Immature natural killer cell (primary cell): Measurements from ENCODE around the gene SLC22A8. TPM values are rescaled to one million over a fixed set of nuclear protein-coding genes. Genes with fewer than 3 reads are reported as not detected.
"Not testable (repeated sequence)": the region's sequence is repeated elsewhere in the genome, so short reads cannot be mapped to it uniquely, and the experiment has no call there.

Experiments used
- DNase-seq, 3 donors: peaks; one replicate each; pipeline ENCODE4 v3.0.0; 2022; ENCODE audit warnings: mixed read lengths in 1 of 3
- H3K27ac Mint-ChIP-seq, 6 donors: one replicate each; pipeline ENCODE4 v1.8.0; 2020; ENCODE audit warnings: mixed read lengths in 6 of 6, mild to moderate bottlenecking in 5 of 6, inconsistent platforms in 4 of 6, moderate library complexity in 3 of 6
- H3K27me3 Mint-ChIP-seq, 3 donors: one replicate each; pipeline ENCODE4 v1.8.0; 2020 to 2021; ENCODE audit warnings: low read depth in 3 of 3, mild to moderate bottlenecking in 3 of 3, mixed read lengths in 3 of 3, moderate library complexity in 3 of 3, inconsistent platforms in 1 of 3
- H3K36me3 Mint-ChIP-seq, 3 donors: one replicate each; pipeline ENCODE4 v1.8.0; 2020; ENCODE audit warnings: mixed read lengths in 3 of 3, inconsistent platforms in 2 of 3, mild to moderate bottlenecking in 2 of 3
- H3K4me1 Mint-ChIP-seq, 2 donors: one replicate each; pipeline ENCODE4 v1.8.0; 2020; ENCODE audit warnings: inconsistent platforms in 2 of 2, mild to moderate bottlenecking in 2 of 2, mixed read lengths in 2 of 2, moderate library complexity in 1 of 2
- H3K4me3 Mint-ChIP-seq, 5 donors: one replicate each; pipeline ENCODE4 v1.8.0; 2020; ENCODE audit warnings: mild to moderate bottlenecking in 5 of 5, mixed read lengths in 5 of 5, inconsistent platforms in 3 of 5, moderate library complexity in 3 of 5
- H3K9me3 Mint-ChIP-seq, 6 donors: one replicate each; pipeline ENCODE4 v1.8.0; 2020; ENCODE audit warnings: mild to moderate bottlenecking in 6 of 6, mixed read lengths in 6 of 6, inconsistent platforms in 4 of 6, moderate library complexity in 3 of 6
- polyA plus RNA-seq, 3 donors: library from polyadenylated mRNA; unstranded; fragments of 300-500 nt; fragmentation: Illumina TruSeq; gene quantifications; one replicate each; pipeline ENCODE4 v1.2.3, GENCODE V29; 2021

The SLC22A8 gene, protein sequence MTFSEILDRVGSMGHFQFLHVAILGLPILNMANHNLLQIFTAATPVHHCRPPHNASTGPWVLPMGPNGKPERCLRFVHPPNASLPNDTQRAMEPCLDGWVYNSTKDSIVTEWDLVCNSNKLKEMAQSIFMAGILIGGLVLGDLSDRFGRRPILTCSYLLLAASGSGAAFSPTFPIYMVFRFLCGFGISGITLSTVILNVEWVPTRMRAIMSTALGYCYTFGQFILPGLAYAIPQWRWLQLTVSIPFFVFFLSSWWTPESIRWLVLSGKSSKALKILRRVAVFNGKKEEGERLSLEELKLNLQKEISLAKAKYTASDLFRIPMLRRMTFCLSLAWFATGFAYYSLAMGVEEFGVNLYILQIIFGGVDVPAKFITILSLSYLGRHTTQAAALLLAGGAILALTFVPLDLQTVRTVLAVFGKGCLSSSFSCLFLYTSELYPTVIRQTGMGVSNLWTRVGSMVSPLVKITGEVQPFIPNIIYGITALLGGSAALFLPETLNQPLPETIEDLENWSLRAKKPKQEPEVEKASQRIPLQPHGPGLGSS
- polyA plus RNA-seq = not detected

DNA sequence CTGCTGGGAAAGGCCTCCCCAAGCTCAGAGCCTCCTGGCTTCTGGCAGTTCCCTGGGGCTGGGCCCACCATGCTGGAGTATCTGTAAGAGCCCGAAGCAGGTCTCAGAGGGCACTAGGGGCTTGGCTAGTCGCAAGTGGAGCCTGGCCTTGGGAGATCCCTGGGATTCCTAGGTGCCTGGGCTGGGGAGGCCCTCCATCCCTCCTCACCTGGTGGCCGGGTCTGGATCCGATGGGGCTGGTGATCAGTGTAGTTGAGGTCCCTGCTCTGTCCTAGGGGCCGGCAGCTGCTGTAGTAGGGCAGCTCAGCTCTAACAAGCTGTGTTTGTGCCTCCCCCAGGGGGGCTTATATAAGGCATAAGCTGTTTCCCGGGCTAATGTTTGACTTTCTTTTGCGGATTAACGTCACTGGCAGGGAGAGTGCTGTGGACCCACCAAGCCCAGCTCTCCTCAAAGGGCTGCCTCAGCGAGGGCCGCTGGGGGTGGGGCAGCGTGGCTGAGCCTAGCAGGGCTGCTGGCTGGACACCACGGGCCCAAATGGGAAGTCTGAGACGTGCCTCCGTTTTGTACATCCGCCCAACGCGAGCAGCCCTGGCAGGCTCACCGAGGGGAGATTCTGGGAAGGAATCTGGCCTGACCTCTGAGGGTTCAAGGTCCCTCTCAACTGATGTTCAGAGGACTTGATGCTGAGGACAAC lies at the start of gene SLC22A8:
Gene SLC22A8, minus strand, starts transcription at position 321 of the 695 bp plus-strand sequence. CDS start 883 bp downstream, outside the sequence.
- Mint-ChIP-seq H3K4me3 (no peak within 1 kb of the TSS), H3K27me3 (peaks cover 2 to 8% (median 5%) of the 10 kb centered on the region in 3 donors), H3K9me3 (no peaks in the 10 kb centered on the region), H3K36me3 (no peaks in the 10 kb centered on the region), H3K4me1 (no peaks in the 10 kb centered on the region), H3K27ac (no peak within 1 kb of the TSS)
- no peak for DNase-seq

DNA sequence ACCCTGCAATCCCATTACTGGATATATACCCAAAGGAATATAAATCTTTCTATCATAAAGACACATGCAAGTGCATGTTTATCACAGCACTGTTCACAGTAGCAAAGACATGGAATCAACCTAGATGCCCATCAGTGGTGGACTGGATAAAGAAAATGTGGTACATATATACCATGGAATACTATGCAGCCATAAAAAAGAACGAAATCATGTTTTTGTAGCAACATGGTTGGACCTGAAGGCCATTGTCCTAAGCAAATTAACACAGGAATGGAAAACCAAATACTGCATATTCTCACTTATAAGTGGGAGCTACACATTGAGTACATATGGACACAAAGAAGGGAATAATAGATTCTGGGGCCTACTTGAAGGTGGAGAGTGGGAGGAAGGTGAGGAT lies 30.6 kb upstream of the SLC22A8 start:
- H3K4me3 Mint-ChIP-seq, H3K9me3 Mint-ChIP-seq, H3K4me1 Mint-ChIP-seq, DNase-seq, H3K36me3 Mint-ChIP-seq, H3K27ac Mint-ChIP-seq: not testable (repeated sequence)
- H3K27me3 Mint-ChIP-seq = peaks cover 4 to 19% (median 4%) of the 10 kb centered on the region in 3 donors

DNA sequence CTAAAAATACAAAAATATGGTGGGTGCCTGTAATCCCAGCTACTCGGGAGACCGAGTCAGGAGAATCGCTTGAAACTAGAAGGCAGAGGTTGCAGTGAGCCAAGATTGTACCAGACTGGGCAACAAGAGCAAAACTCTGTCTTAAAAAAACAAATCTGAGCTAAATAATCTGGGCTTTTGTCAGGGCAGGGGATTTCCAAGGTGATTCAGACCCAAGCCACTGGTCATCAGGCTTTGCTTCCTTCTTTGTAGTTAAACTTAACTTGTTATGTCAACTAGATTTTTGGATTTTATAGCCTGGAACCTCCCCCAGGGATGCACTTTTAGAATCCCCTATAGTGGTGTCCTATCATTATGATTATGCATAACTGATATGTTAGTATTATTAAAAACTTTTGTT lies 27.0 kb upstream of the SLC22A8 start:
- Mint-ChIP-seq H3K4me1 (no peaks in the 10 kb centered on the region), H3K27me3 (peaks cover 2 to 26% (median 4%) of the 10 kb centered on the region in 3 donors), H3K27ac (no peak overlapping the region), H3K9me3 (peaks cover 0 to 4% (median 0%) of the 10 kb centered on the region in 6 donors), H3K4me3 (no peak overlapping the region), H3K36me3 (peaks cover 0 to 3% (median 0%) of the 10 kb centered on the region in 3 donors)
- DNase-seq = no peak

- no peak for DNase-seq
- Mint-ChIP-seq H3K36me3 (no peaks in the 10 kb centered on the region), H3K27ac (no peak overlapping the region), H3K9me3 (no peaks in the 10 kb centered on the region), H3K4me1 (no peaks in the 10 kb centered on the region), H3K27me3 (peaks cover 1 to 14% (median 4%) of the 10 kb centered on the region in 3 donors), H3K4me3 (no peak overlapping the region)
Observed at GRCh38 chr11:63032457-63032856, 16.8 kb upstream of the SLC22A8 start.

DNA sequence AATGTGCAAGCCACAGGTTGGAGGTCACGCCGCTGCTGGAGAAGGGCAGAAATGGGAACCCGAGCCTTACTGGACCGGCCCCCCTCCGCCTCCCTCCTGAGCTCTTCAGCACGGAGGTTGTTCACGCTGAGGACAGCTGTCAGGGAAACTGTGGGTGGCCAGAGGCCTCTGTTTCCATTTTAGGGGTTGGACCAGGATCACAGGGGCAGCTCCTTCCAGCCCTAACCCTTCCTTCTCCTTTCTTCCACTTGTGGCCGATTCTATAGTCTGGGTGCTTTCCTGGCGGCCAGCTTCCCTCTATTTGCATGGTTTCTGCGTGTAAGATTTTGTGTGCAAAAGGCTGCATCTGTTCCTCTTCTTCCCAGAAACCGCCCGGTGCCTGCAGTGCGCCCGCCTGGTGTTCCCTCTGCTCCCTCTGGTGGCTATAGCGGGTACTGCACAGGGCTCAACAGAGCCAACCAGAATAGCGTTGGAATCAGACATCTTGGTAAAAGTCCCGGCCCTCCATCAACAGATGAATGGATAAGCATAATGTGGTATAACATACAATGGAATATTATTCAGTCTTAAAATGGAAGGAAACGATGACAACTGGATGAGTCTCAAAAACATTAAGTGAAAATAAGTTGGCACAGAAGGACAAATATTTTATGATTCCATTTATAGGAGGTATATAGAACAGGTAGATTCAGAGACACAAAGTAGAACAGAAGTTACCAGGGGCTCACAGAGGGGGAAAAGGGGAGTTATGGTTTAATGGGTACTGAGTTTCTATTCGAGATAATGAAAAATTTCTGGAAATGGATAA lies 8.4 kb upstream of the SLC22A8 start:
- DNase-seq = peak; percentile 59 to 69 (median 62)
- Mint-ChIP-seq H3K27ac (no peak overlapping the region), H3K4me1 (peaks cover 0 to 6% of the 10 kb centered on the region in 2 donors), H3K27me3 (peaks cover 2 to 17% (median 4%) of the 10 kb centered on the region in 3 donors), H3K9me3 (no peaks in the 10 kb centered on the region), H3K36me3 (no peaks in the 10 kb centered on the region), H3K4me3 (no peak overlapping the region)

DNA sequence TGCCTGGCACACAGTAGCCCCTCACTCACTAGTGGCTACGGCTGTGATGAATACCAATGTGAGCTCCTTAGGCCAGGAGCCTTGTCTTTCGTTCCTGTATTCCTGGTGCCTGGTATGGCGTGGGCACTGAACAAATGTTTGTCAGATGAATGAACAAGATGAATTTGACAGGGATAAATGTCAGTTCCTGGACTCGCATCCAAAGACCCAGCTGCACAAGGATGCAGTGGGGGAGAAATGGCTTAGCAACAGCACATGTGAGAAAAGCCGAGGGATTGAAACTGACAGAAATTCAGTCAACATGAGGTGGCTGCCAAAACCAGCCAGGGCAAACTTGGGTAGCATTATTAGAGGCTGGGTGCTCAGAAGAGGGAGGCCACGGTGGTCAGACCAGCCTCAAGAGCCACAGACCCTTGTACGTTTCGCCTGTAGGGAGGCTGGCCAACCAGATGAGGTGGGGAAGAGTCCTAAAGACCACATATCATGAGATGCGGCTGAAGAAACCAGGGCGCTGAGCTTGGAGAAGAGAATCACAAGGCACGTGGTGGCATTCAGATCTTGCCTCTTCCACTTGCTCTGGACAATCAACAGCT lies 7.7 kb upstream of the SLC22A8 start:
- H3K4me3 Mint-ChIP-seq = no peak overlapping the region

DNA sequence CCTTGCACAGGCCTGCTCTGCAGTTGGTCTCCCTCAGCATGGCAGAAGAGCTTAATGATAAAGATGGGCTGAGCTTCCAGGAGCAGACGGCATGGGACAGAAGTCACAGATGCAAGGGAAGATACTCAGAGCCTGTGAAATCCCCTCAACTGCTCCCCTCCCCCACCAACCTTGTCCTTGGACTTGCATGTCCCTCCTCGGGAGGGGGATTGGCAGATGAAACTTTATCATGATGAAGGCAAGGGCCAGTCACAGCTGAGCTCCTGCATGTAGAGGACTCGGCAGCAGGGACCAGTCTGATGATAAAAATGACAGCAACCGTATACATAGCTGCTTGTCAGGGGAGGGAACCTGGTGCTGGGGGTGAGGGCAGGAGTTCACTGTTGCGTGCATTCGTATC lies 6.8 kb upstream of the SLC22A8 start:
- no peak for DNase-seq
- peaks cover 3 to 13% (median 4%) of the 10 kb centered on the region in 3 donors for H3K27me3 Mint-ChIP-seq
- H3K4me1 Mint-ChIP-seq = peaks cover 0 to 6% of the 10 kb centered on the region in 2 donors
- no peak overlapping the region for H3K27ac Mint-ChIP-seq
- H3K4me3 Mint-ChIP-seq = no peak overlapping the region
- no peaks in the 10 kb centered on the region for H3K36me3 Mint-ChIP-seq
- no peaks in the 10 kb centered on the region for H3K9me3 Mint-ChIP-seq

More for the DNA sequence above, 7.7 kb upstream of the SLC22A8 start:
- no peak overlapping the region for H3K27ac Mint-ChIP-seq
- H3K27me3 Mint-ChIP-seq = peaks cover 2 to 17% (median 5%) of the 10 kb centered on the region in 3 donors
- no peaks in the 10 kb centered on the region for H3K9me3 Mint-ChIP-seq
- H3K36me3 Mint-ChIP-seq = no peaks in the 10 kb centered on the region
- DNase-seq = no peak
- peaks cover 0 to 6% of the 10 kb centered on the region in 2 donors for H3K4me1 Mint-ChIP-seq

DNA sequence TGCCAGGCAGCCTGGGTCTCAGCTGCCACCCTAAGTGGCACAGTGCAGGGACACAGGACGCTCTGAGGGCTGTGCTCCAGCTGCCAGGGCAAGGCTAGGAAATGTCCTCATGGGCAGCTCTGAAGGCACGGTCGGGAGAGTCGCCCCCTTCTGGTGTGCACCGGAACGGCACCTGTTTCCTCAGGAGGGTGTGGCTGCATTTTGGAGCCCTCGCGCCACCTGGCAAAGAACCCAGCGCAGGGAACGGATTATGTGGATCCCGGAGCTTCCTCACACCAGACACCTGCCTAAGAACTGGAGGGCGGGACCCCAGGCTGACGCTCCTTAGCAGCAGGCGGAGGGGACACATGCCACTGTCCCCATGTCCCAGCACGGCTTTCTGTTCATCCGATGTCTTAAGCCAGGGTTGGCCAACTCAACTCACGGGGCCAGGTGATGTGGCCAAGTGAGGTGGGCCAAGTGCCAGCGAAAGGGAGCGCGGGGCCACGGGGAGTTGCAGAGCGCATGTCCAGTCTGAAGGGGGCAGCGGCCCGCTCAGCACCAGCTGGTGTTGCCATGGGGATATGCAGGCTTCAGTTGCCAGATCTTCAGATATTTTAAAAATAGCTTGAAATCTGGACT lies 5.1 kb upstream of the SLC22A8 start:
- DNase-seq = no peak
- Mint-ChIP-seq H3K9me3 (no peaks in the 10 kb centered on the region), H3K36me3 (no peaks in the 10 kb centered on the region), H3K27me3 (peaks cover 3 to 12% (median 4%) of the 10 kb centered on the region in 3 donors), H3K4me1 (peaks cover 0 to 6% of the 10 kb centered on the region in 2 donors), H3K27ac (no peak overlapping the region), H3K4me3 (no peak overlapping the region)

GRCh38 chr11:63019506-63019905 lies 3.9 kb upstream of the SLC22A8 start:
- Mint-ChIP-seq H3K9me3 (no peaks in the 10 kb centered on the region), H3K36me3 (no peaks in the 10 kb centered on the region), H3K27ac (no peak overlapping the region), H3K27me3 (peaks cover 2 to 14% (median 4%) of the 10 kb centered on the region in 3 donors), H3K4me3 (no peak overlapping the region), H3K4me1 (peaks cover 0 to 6% of the 10 kb centered on the region in 2 donors)
- DNase-seq = no peak

GRCh38 chr11:63017306-63017974 lies 1.8 kb upstream of the SLC22A8 start:
- H3K4me1 Mint-ChIP-seq = no peaks in the 10 kb centered on the region
- peaks cover 2 to 8% (median 5%) of the 10 kb centered on the region in 3 donors for H3K27me3 Mint-ChIP-seq
- H3K4me3 Mint-ChIP-seq = no peak overlapping the region
- DNase-seq = no peak
- no peaks in the 10 kb centered on the region for H3K9me3 Mint-ChIP-seq
- H3K27ac Mint-ChIP-seq = no peak overlapping the region
- H3K36me3 Mint-ChIP-seq = no peaks in the 10 kb centered on the region

GRCh38 chr11:63014408-63015055 lies 1.1 kb downstream of the SLC22A8 start:
- no peak for DNase-seq
- no peaks in the 10 kb centered on the region for H3K9me3 Mint-ChIP-seq
- no peaks in the 10 kb centered on the region for H3K4me1 Mint-ChIP-seq
- H3K4me3 Mint-ChIP-seq = no peak overlapping the region
- peaks cover 4 to 8% (median 5%) of the 10 kb centered on the region in 3 donors for H3K27me3 Mint-ChIP-seq
- no peaks in the 10 kb centered on the region for H3K36me3 Mint-ChIP-seq
- H3K27ac Mint-ChIP-seq = no peak overlapping the region

GRCh38 chr11:63012839-63013238 lies 2.8 kb downstream of the SLC22A8 start:
- Mint-ChIP-seq H3K27me3 (peaks cover 1 to 6% (median 3%) of the 10 kb centered on the region in 3 donors), H3K27ac (no peak overlapping the region), H3K36me3 (no peaks in the 10 kb centered on the region), H3K9me3 (no peaks in the 10 kb centered on the region), H3K4me1 (no peaks in the 10 kb centered on the region), H3K4me3 (no peak overlapping the region)
- no peak for DNase-seq
